GM20000 (cell line): ENCODE data around the gene MLIP.

Source experiments
- DNase-seq: peaks from one replicate; pipeline ENCODE4 v3.0.0; 2012; ENCODE audit warnings: low spot score
- CTCF ChIP-seq: IDR thresholded peaks from 2 replicates; pipeline ENCODE4 v1.5.1; 2012; ENCODE audit warnings: mild to moderate bottlenecking, control low read depth; ENCODE audit errors: extremely low read depth, missing control alignments

Gene MLIP

GRCh38 chr6:54107470-54108090, 3.7 kb upstream of the MLIP start:
- TF ChIP-seq CTCF = no peak
- DNase-seq = no peak

DNA sequence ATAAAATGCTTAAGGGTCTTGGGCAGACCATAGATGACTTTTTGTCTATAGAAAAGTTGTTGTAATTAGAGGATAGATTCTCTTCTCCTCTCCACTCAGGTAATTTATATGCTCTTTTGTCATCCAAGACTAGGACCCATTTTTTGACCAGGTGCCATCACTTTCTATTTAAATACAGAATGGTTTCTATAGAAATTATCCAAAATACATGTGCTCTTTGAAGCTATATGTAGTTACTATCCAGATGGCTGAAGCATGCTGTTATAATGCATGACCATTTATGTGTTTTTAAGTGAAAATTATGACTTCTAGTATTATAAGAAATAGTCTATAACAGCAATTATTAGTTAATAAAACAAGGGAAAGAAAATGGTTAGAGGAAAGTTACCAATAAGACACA, 3.0 kb upstream of the MLIP start:
- TF ChIP-seq CTCF = no peak
- no peak for DNase-seq

DNA sequence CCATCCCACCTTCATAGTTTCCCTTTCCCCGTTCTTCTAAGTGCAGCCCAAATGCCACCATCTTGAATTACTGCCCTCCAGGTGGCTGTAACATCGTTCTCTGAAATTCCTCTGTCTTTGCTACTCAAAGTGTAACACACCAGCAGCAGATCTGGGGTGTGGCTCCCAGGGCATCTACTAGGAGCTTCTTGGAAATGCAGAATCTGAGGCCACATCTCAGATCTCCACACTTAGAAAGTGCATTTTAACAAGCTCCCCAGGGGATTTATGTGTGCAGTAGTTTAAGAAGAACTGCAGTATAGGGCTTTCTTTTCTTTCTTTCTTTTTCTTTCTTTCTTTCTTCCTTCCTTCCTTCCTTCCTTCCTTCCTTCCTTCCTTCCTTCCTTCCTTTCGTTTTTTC, 1.7 kb upstream of the MLIP start:
- no peak for DNase-seq
- no peak for TF ChIP-seq CTCF

- TF ChIP-seq CTCF = no peak
- no peak for DNase-seq
These were observed 958 bp downstream of the MLIP start for GRCh38 chr6:54112151-54112650.

DNA sequence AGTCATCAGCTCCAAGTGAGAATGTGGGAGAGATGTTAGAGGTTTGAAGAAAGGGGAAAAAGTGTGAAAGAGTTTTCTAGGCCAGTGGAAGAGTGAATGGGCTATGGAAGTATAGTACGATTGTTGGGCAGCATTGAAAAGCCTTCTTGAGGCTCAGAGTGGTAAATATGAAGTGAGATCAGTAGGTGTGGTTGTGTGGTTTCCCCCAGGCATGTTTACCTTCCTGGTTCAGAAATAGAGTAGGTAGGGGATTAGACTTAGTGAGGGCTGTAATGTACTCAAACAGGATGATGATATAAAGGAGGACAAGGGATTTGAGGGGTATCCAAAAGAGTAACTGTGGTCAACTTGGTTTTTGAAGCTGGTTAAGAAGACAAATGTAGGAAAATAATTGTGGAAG, 3.7 kb downstream of the MLIP start:
- no peak for DNase-seq
- TF ChIP-seq CTCF = no peak

DNA sequence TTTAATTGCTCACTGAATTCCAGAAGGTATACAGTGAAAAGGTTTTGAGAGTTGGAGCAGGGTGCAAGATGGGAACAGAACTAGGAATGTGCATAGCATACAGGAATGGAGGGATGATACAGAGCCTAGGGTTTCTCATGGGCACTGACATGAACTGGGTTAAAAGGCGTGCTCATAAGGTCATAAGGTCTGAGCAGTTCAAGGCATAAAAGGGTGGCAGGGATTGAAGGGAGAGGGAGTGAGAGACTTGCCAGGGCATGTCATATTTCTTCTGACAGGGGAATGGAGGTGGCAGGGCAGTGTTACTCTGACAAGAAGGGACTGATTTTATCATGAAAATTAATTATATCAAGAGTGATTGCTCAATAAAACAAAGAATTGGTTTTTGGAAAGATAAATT, 4.7 kb downstream of the MLIP start:
- TF ChIP-seq CTCF = no peak
- DNase-seq = no peak

- TF ChIP-seq CTCF = no peak
- no peak for DNase-seq
These were observed 6.9 kb downstream of the MLIP start for GRCh38 chr6:54118117-54118516.
